Esophagus muscularis mucosa (tissue), 4 donors: ENCODE results near the gene MBP.

Experiments used
- EP300 ChIP-seq: sonication (generic); formaldehyde crosslinking; IDR thresholded peaks from one replicate; pipeline ENCODE4 v1.6.1; 2017; ENCODE audit warnings: antibody characterized with exemption
- POLR2AphosphoS5 ChIP-seq, 2 donors: sonication (generic); formaldehyde crosslinking; IDR thresholded peaks; one replicate each; pipeline ENCODE4 v1.6.1; 2017; ENCODE audit warnings: antibody characterized with exemption in 2 of 2
- TF ChIP-seq, protein P1 (sequence below), 3 experiments: fragments of 200-600 bp in 2 of 3; fragments of 450-650 bp in 1 of 3; sonication (generic) in 2 of 3; IDR thresholded peaks; one replicate each; pipeline ENCODE4 v1.5.1; 2017 to 2019; ENCODE audit warnings: antibody characterized with exemption in 3 of 3, mild to moderate bottlenecking in 2 of 3, moderate library complexity in 1 of 3

DNA sequence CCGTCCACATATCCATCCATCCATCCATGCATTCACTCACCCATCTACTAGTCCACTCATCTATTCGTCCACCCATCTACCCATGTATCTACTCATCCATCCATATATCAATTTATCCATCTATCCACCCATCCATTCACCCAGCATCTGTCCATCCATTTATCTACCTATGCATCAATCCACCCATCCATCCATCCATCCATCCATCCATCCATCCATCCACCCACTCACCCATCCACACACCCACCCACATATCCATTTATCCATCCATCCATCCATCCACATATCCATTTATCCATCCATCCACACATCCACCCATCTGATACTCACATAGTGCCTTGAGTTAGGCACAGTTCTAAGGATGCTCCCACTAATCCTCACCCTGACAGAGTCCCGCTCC, 99.0 kb downstream of the MBP start:
- TF ChIP-seq, protein P1, sequence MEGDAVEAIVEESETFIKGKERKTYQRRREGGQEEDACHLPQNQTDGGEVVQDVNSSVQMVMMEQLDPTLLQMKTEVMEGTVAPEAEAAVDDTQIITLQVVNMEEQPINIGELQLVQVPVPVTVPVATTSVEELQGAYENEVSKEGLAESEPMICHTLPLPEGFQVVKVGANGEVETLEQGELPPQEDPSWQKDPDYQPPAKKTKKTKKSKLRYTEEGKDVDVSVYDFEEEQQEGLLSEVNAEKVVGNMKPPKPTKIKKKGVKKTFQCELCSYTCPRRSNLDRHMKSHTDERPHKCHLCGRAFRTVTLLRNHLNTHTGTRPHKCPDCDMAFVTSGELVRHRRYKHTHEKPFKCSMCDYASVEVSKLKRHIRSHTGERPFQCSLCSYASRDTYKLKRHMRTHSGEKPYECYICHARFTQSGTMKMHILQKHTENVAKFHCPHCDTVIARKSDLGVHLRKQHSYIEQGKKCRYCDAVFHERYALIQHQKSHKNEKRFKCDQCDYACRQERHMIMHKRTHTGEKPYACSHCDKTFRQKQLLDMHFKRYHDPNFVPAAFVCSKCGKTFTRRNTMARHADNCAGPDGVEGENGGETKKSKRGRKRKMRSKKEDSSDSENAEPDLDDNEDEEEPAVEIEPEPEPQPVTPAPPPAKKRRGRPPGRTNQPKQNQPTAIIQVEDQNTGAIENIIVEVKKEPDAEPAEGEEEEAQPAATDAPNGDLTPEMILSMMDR (IDR thresholded peaks at IDR 0.05): no peak
- TF ChIP-seq EP300: no peak
- TF ChIP-seq POLR2AphosphoS5 (IDR thresholded peaks at IDR 0.05): no peak
